GM10266 (cell line): Measurements from ENCODE around the gene TGIF1.
A peak's percentile ranks its signal among the peaks of the same experiment; 100 is the strongest.

Experiments
- DNase-seq: peaks from one replicate; pipeline ENCODE4 v3.0.0; 2012; ENCODE audit errors: extremely low spot score
- TF ChIP-seq, protein P1 (sequence below): IDR thresholded peaks from 2 replicates; pipeline ENCODE4 v1.5.1; 2012; ENCODE audit warnings: mild to moderate bottlenecking, low read depth; ENCODE audit not compliant: control insufficient read depth, insufficient read depth; ENCODE audit errors: missing control alignments

The TGIF1 gene

DNA sequence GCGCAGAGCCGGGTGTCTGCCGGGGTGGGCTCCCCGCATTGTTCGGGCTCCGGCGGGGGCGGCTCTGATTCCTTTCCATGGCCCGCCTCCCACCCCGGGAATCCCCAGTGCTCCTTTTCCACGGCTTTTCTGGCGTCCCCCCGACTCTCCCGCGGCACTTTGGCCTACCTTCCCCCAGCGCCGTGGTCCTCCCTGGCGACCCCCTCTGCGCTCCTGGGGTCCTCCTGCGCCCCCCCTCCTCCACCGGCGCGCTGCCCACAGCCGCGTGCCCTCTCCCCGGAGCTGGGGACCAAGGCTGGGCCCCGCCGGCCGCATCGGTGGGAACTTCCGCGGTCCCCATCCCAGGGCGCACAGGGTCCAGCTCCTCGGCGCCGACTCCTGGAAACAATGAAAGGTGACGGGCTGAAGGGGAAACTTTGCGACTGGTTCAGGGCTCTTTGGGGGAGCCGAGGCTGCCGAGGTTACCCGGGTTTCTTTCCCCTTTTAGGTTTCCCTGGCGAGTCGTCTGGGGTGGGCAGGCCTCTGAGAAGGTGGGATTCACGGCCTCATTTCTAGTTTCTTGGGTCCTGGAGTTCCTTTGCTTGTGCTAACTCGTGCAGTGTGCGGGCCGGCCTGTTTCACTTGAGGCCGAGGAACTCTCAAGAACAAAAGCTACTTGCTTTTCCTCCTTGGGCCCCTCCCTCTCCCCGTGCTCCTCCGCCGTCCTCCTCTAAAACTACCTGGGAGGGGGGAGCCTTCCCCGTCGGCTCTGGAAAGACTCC, 2.2 kb downstream of the TGIF1 start:
- TF ChIP-seq, protein P1, sequence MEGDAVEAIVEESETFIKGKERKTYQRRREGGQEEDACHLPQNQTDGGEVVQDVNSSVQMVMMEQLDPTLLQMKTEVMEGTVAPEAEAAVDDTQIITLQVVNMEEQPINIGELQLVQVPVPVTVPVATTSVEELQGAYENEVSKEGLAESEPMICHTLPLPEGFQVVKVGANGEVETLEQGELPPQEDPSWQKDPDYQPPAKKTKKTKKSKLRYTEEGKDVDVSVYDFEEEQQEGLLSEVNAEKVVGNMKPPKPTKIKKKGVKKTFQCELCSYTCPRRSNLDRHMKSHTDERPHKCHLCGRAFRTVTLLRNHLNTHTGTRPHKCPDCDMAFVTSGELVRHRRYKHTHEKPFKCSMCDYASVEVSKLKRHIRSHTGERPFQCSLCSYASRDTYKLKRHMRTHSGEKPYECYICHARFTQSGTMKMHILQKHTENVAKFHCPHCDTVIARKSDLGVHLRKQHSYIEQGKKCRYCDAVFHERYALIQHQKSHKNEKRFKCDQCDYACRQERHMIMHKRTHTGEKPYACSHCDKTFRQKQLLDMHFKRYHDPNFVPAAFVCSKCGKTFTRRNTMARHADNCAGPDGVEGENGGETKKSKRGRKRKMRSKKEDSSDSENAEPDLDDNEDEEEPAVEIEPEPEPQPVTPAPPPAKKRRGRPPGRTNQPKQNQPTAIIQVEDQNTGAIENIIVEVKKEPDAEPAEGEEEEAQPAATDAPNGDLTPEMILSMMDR, result peak; percentile 9
- peak; percentile 24 for DNase-seq

DNA sequence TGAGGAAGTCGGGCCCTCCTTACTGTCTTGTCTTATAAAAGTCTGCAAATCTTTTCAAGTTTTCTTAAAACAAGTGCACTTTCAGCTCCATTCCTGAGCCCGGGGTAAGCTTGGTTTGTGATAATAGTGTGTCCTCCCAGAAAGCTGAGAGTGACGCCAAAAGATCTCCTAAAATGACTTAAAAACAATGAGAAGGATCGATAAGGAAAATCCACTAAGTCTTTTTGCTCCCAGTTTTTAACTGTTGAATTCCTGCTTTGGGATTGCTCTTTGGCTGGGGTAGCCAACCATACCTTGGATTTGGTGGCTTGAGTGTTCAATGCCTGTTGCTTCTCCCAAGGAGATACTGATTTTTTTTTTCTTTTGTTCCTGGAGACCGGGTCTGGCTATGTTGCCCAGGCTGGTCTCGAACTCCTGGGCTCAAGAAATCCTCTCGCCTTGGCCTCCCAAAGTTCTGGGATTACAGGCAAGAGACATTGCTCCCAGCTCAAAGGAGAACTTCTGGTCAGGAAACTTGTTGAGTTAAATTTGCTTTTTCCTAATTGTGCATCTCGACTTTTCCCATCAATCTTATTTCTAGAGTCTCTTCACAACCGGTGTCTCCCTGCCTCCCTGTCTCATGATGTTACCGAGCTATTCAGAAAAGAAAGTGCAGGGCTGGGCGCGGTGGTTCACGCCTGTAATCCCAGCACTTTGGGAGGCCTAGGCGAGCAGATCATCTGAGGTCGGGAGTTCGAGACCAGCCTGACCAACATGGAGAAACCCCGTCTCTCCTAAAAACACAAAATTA, 3.0 kb downstream of the TGIF1 start:
- TF ChIP-seq, protein P1, result no peak
- DNase-seq, result no peak

DNA sequence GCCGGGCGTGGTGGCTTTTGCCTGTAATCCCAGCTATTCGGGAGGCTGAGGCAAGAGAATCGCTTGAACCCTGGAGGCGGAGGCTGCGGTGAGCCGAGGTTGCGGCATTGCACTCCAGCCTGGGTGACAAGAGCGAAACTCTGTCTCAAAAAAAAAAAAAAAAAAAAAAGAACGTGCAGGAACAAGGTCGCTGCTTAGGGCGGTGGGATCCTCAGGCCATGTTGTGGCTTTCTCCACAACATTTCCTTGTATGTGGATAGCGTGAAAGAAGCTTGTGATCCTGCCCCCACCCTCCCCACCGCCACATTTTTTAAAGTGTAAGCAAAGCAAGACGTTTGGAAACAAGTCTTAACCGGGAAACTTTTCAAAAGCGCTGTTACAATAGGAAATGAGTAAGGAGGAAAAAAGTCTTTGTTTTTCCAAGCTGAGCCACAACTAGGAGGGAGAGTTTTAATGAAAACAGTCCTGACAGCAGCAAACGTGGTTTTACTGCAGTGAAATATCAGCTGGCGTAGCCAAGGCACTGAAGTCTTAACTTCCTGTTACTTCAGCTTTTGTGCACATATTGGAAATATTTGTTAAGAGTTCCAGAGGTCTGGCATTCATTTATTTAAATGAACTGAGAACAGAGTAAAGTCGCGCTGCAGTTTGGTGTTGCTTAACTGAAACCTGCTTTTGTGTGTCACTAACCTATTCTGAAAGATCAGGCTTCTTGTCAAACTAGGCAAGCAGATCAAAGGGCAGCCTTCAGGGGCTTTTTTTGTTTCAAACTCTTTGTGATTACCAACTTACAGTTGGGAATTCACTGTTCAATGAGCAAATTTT, 3.8 kb downstream of the TGIF1 start:
- TF ChIP-seq, protein P1, result no peak
- peak; percentile 27 for DNase-seq

DNA sequence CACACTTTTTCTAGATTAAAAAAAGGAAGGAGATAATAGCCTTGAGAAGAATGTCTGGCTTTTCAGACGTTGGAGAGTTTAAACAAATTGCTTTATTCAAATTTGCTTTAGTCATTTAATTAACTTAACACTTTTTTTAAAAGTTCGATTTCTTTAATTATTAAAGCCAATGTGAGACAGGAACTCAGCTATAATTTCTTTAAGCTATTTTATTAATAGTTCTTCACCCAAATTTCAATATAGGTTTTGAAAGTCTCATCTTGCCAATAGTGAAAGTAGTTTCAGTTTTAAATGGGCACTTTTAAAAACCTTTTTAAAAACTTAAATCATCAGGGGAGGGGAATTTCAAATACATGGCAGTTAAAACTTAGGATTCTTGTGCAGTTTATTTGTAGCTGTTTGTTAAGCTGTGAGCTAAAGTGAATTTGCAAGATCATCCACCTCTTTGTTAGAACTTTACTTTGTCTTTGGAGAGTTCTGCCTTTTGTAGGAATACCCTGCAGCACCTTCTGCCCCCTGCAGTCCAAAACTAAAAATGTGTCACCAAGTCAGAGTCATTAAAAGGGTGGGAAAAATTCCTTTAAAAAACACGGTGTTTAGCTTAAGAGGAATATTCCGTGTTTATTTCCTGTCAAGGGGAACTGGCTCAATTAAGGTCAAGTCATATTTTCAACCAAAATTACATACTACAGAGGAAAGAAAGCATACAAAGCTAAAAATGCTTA, 4.6 kb downstream of the TGIF1 start:
- TF ChIP-seq, protein P1, result peak; percentile 64

DNA sequence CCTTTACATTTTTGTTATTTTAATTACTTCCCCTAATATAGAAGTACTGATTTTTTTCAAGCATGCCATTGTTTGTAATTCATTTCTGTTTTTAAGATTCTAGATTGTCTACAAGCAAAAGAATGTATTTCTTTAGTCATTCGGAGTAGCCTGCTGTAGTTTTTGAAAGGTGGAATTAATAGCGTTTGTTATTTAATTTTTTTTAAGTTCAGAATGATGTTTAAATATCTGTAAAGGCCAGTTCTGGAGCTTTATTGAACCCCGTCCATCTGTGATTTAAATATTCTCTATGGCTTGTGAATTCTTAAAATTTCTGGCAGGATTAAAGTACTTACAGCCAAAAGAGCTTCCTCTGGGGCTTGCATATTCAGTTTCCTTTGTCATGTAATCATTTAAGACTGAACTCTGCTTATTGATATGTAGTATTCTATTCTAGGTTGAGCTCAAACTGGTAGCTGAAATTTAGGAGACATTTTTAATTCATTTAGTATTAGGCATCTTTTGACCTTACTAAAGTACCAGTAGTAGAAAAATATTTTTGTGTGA, 5.2 kb downstream of the TGIF1 start:
- TF ChIP-seq, protein P1, result no peak
- no peak for DNase-seq

More for the DNA sequence above, 4.6 kb downstream of the TGIF1 start:
- peak; percentile 44 for DNase-seq

DNA sequence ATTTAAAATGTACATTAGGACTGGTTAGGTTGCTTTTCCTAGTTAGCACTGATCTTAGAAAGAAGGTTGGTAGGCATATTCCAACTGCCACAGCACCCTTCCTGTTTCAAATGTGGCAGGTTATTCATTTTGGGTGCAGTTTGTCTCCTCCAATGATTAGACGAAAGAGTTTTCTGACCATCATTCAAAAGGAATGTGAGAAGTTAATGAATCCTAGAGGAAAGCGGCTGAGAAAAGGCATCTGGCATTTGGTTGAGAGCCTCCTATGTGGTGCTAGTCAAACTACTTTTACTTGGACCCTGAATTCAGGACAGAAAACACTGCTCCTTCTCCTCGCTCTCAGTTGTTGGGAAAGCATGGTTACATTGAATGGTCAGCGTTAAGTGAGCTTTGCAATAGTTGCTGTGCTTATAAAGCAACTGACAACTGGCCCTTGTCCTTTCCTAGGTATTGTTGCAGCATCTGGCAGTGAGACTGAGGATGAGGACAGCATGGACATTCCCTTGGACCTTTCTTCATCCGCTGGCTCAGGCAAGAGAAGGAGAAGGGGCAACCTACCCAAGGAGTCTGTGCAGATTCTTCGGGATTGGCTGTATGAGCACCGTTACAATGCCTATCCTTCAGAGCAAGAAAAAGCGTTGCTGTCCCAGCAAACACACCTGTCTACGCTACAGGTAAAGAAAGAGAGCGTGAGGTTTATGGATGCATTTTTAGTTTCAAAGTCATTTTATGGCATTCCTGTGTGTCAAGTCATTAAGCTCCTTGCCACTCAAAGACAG, 6.1 kb downstream of the TGIF1 start:
- TF ChIP-seq, protein P1, result no peak
- DNase-seq, result no peak
